Endothelial cell of umbilical vein (primary cell): Measurements from ENCODE around the gene CHCHD10. TPM values are rescaled to one million over a fixed set of nuclear protein-coding genes. Genes with fewer than 3 reads are reported as not detected.

Experiments used
- BruUV-seq: library from RNA; stranded (reverse); fragments of 400-500 nt; replicated peaks from 2 replicates; lab custom pipeline; 2021; lab: Mats Ljungman, UMichigan
- CTCF ChIA-PET: fragments of 300-600, 350-600 bp; sonication (Branson Sonifier 250); formaldehyde crosslinking; loops from one replicate; lab custom pipeline; 2021; ENCODE audit warnings: antibody characterized with exemption, inconsistent platforms; lab: Charles Lee
- POLR2A ChIA-PET: fragments of 300-600, 350-600 bp; sonication (Branson Sonifier 250); formaldehyde crosslinking; loops from one replicate; lab custom pipeline; 2021; ENCODE audit warnings: antibody characterized with exemption, inconsistent platforms; lab: Charles Lee
- DNase-seq: peaks from one replicate; pipeline ENCODE4 v3.0.0-alpha.2; 2011; ENCODE audit warnings: low read depth, low spot score
- FAIRE-seq: peaks from 2 replicates; lab custom pipeline; 2011; peaks lifted over from hg19 to GRCh38; lab: Jason Lieb, UNC
- H2AFZ ChIP-seq: 2 replicates; pipeline ENCODE4 v1.6.0; 2012; ENCODE audit warnings: low read depth, low read length, control low read depth, inconsistent platforms
- H3K27ac ChIP-seq: 2 replicates; pipeline ENCODE4 v1.5.1; 2011; ENCODE audit warnings: low read depth, mild to moderate bottlenecking, control low read depth, low read length, moderate library complexity; ENCODE audit not compliant: insufficient read depth
- H3K27me3 ChIP-seq, 2 experiments: 2 replicates each; pipeline versions ENCODE4 v1.6.0 to v1.6.1; 2011; ENCODE audit warnings: low read length in 2 of 2, mixed read lengths in 1 of 2; ENCODE audit not compliant: control insufficient read depth in 2 of 2, insufficient read depth in 2 of 2
- H3K36me3 ChIP-seq, 2 experiments: 2 replicates in 1 of 2; 3 replicates in 1 of 2; pipeline ENCODE4 v1.5.1; 2011; ENCODE audit warnings: low read length in 2 of 2, mild to moderate bottlenecking in 1 of 2, moderate library complexity in 1 of 2; ENCODE audit not compliant: control insufficient read depth in 2 of 2, insufficient read depth in 2 of 2; ENCODE audit errors: extremely low read depth in 1 of 2
- H3K4me1 ChIP-seq: 3 replicates; pipeline ENCODE4 v1.5.1; 2011; ENCODE audit warnings: mild to moderate bottlenecking, low read length; ENCODE audit not compliant: control insufficient read depth, insufficient read depth; ENCODE audit errors: extremely low read depth
- H3K4me2 ChIP-seq: 2 replicates; pipeline ENCODE4 v1.6.1; 2011; ENCODE audit warnings: low read length, control low read depth, mixed read lengths; ENCODE audit not compliant: insufficient read depth
- H3K4me3 ChIP-seq, 3 experiments: fragments of 200-600 bp in 1 of 3; sonication (generic), shearing (Covaris generic) in 1 of 3; replicated peaks in 1 of 3; 2 replicates each; pipeline ENCODE4 v1.5.1; 2011 to 2016; ENCODE audit warnings: control low read depth in 3 of 3, low read length in 3 of 3, mild to moderate bottlenecking in 2 of 3, inconsistent platforms in 1 of 3, low read depth in 1 of 3, moderate library complexity in 1 of 3; ENCODE audit not compliant: insufficient read depth in 1 of 3
- H3K79me2 ChIP-seq: 2 replicates; pipeline ENCODE4 v1.6.0; 2012; ENCODE audit warnings: low read length, inconsistent platforms; ENCODE audit not compliant: control insufficient read depth, insufficient read depth
- H3K9ac ChIP-seq: replicated peaks from 2 replicates; pipeline ENCODE3; 2011; ENCODE audit warnings: low read length, control low read depth; ENCODE audit not compliant: insufficient read depth; ENCODE audit errors: extremely low read depth
- H3K9me1 ChIP-seq: replicated peaks from 3 replicates; pipeline ENCODE4 v1.6.0; 2011; ENCODE audit warnings: mild to moderate bottlenecking, low read length; ENCODE audit not compliant: control insufficient read depth, insufficient read depth; ENCODE audit errors: extremely low read depth
- H3K9me3 ChIP-seq: replicated peaks from 2 replicates; pipeline ENCODE4 v1.5.1; 2012; ENCODE audit warnings: low read length, inconsistent platforms; ENCODE audit not compliant: control insufficient read depth, insufficient read depth
- H4K20me1 ChIP-seq: replicated peaks from 2 replicates; pipeline ENCODE3; 2011; ENCODE audit warnings: mild to moderate bottlenecking, low read length; ENCODE audit not compliant: control insufficient read depth, insufficient read depth; ENCODE audit errors: extremely low read depth
- CTCF ChIP-seq, 2 donors: IDR thresholded peaks; 1 replicate in 1 of 2; 2 replicates in 1 of 2; pipeline ENCODE4 v1.5.1; 2011; ENCODE audit warnings: low read length in 2 of 2, mild to moderate bottlenecking in 2 of 2, moderate library complexity in 2 of 2, control low read depth in 1 of 2, inconsistent platforms in 1 of 2, low read depth in 1 of 2; ENCODE audit not compliant: insufficient read depth in 1 of 2; ENCODE audit errors: extremely low read depth in 1 of 2
- EZH2 ChIP-seq: IDR thresholded peaks from 2 replicates; pipeline ENCODE4 v1.6.1; 2012; ENCODE audit warnings: borderline replicate concordance, low read depth, mild to moderate bottlenecking, moderate library complexity, low read length, inconsistent platforms; ENCODE audit not compliant: severe bottlenecking
- FOS ChIP-seq: IDR thresholded peaks from 2 replicates; pipeline ENCODE4 v1.6.1; 2011; ENCODE audit warnings: mild to moderate bottlenecking, low read length, moderate library complexity, borderline replicate concordance; ENCODE audit not compliant: insufficient read depth
- GATA2 ChIP-seq: IDR thresholded peaks from 2 replicates; pipeline ENCODE4 v1.7.0; 2011; ENCODE audit warnings: low read depth, mild to moderate bottlenecking, moderate library complexity, mixed read lengths, low read length; ENCODE audit not compliant: insufficient read length, insufficient read depth
- JUN ChIP-seq: IDR thresholded peaks from 2 replicates; pipeline ENCODE4 v1.6.1; 2011; ENCODE audit warnings: borderline replicate concordance, low read depth; ENCODE audit not compliant: insufficient read length, insufficient read depth
- MAX ChIP-seq: IDR thresholded peaks from 2 replicates; pipeline ENCODE4 v1.6.1; 2011; ENCODE audit not compliant: insufficient read depth, insufficient read length
- MYC ChIP-seq: IDR thresholded peaks from one replicate; pipeline ENCODE4 v1.6.1; 2011; ENCODE audit warnings: mild to moderate bottlenecking, low read depth, low read length
- POLR2A ChIP-seq: IDR thresholded peaks from 2 replicates; pipeline ENCODE4 v1.6.1; 2012; ENCODE audit warnings: low read depth, mild to moderate bottlenecking, control low read depth, low read length
- POLR2AphosphoS5 ChIP-seq: IDR thresholded peaks from 2 replicates; pipeline ENCODE4 v1.6.1; 2012; ENCODE audit warnings: low read depth, mild to moderate bottlenecking, control low read depth, low read length, moderate library complexity; ENCODE audit not compliant: insufficient read depth
- dilution Hi-C: fragments of 300-500 bp; cut with MboI; formaldehyde crosslinking; loops from one replicate; pipeline ENCODE4 v1.15.0; 2019; ENCODE audit warnings: low sequenced_read_pairs; ENCODE audit not compliant: extremely low pct_ligation_motif_present
- intact Hi-C: fragments of 100-400 bp; cut with micrococcal nuclease; formaldehyde crosslinking; loops from one replicate; pipeline ENCODE4 v1.10.0; 2022
- polyA plus RNA-seq, 4 experiments: library from polyadenylated mRNA; depleted of rRNA in 3 of 4; stranded (reverse) in 3 of 4; unstranded in 1 of 4; fragments of >200 nt; gene quantifications; 2 replicates each; pipeline versions ENCODE4 v1.2.1 to v1.2.3, GENCODE V29; 2011 to 2012; ENCODE audit warnings: missing spikeins in 1 of 4
- total RNA-seq: library from RNA; stranded (reverse); gene quantifications from 2 replicates; pipeline ENCODE4 v1.2.3, GENCODE V29; 2021

Gene CHCHD10
- total and polyA plus RNA-seq, 2 donors (not counting 3 experiments of a cell fraction or from before 2014, with no cell fraction given): 28.1 to 75.6 TPM

GRCh38 chr22:23782703-23783102 lies 14.9 kb upstream of the CHCHD10 start:
- Histone ChIP-seq H3K9ac (no peak overlapping the region), H3K36me3 (no peaks in the 10 kb centered on the region), H3K79me2 (peaks cover 4% of the 10 kb centered on the region), H3K4me2 (no peak overlapping the region), H3K4me1 (peaks cover 7% of the 10 kb centered on the region), H3K27ac (no peak overlapping the region), H2AFZ (no peak overlapping the region), H3K9me1 (no peaks in the 10 kb centered on the region), H3K9me3 (no peaks in the 10 kb centered on the region), H4K20me1 (no peaks in the 10 kb centered on the region), H3K27me3 (no peaks in the 10 kb centered on the region), H3K4me3 (no peak overlapping the region)
- DNase-seq (no peak), FAIRE-seq (no peak)
- dilution Hi-C loops (no loop called here), intact Hi-C loops (no loop called here)
- ChIA-PET CTCF (interaction anchor here (0.8 kb wide), 1 partner anchor 8 kb away, joined by 3 read pairs; no protein-coding TSS in a partner anchor), POLR2A (no interaction called here)
- TF ChIP-seq GATA2: no peak
- no peak for TF ChIP-seq POLR2AphosphoS5
- no peak for TF ChIP-seq CTCF (IDR thresholded peaks at IDR 0.05; ENCODE audit: extremely low read depth in 1 of 2, insufficient read depth in 1 of 2, low read depth in 1 of 2, low read length in 2 of 2)
- no peak for TF ChIP-seq JUN
- no peak for TF ChIP-seq POLR2A
- TF ChIP-seq FOS: no peak
- no peak for TF ChIP-seq EZH2
- TF ChIP-seq MYC: no peak
- no peak for TF ChIP-seq MAX
- no TSS peak for BruUV-seq
